ENCODE measurements around the gene HAP1.

HAP1 gene

DNA sequence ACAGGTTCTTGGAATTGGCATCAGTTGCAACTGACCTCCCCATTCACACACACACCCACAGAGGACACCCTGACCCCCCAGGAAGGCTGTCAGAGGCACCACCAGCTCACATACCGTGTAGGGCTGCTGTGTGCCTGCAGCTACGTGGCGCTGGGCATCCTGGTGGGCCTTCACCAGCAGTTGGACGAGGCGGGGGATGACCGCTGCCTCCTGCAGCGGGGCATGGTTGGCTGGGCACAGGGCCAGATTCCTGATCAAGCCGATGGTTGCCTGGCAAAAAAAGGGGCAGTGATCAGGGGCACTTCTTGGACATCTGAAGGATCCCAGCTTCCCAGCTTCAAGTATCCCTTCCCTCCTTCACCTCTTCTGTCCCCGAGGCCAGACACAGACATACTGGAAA is 24.2 kb upstream of the HAP1 start (continued):
- TF ChIP-seq ZNF785 (tag by site-specific recombination; IDR thresholded peaks at IDR 0.05) (no peak), YY1 (tag by site-specific recombination; IDR thresholded peaks at IDR 0.05) (no peak)

DNA sequence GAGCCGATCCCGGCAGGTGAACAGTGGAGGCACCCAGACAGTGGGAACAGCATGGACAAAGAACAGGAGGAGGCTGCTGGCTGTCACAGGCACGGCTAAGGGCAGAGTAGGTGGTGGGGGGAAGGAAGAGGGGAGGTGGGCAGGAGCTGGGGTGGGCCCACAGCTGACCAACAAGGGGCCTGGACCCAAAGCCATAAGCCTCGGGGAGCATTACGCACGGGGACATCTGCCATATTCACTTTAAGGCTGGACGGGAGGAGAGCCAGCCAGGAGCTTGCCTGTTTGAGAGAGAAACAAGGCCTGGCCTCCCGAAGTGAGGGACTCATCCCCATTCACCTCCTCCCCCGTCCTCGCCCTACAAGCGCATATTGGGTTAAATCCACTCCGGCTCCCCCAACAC is 19.6 kb upstream of the HAP1 start:
- no peak overlapping the region for H3K4me3 ChIP-seq (ENCODE audit: low read depth, low read length)
- no peak overlapping the region for H3K27ac ChIP-seq (ENCODE audit: extremely low read depth, low read depth, low read length)
- ChIA-PET CTCF (interaction anchor here (0.6 to 2.7 kb wide), 2 partner anchors 32 to 767 kb away, joined by 3 to 15 read pairs; partner anchors contain the start of gene JUP), POLR2A (interaction anchor here (1.6 to 1.7 kb wide), 2 partner anchors 19 to 33 kb away, joined by 3 to 13 read pairs; partner anchors contain the start of gene JUP)
- TF ChIP-seq ZNF624 (tag by site-specific recombination; IDR thresholded peaks at IDR 0.05) (no peak), ZSCAN16 (tag by site-specific recombination; IDR thresholded peaks at IDR 0.05) (no peak), KLF1 (tag by site-specific recombination; IDR thresholded peaks at IDR 0.05) (no peak), ZNF266 (tag by site-specific recombination; IDR thresholded peaks at IDR 0.05; ENCODE audit: low read depth) (no peak), KLF9 (tag by site-specific recombination; IDR thresholded peaks at IDR 0.05; ENCODE audit: low read depth) (no peak), IKZF3 (tag by site-specific recombination; IDR thresholded peaks at IDR 0.05) (no peak), ZNF16 (tag by site-specific recombination; IDR thresholded peaks at IDR 0.05; ENCODE audit: low read depth) (no peak), ZNF660 (tag by site-specific recombination; IDR thresholded peaks at IDR 0.05) (no peak), ZSCAN23 (tag by site-specific recombination; IDR thresholded peaks at IDR 0.05) (no peak), ZNF792 (tag by site-specific recombination; IDR thresholded peaks at IDR 0.05) (no peak), GFI1B (tag by site-specific recombination; IDR thresholded peaks at IDR 0.05) (no peak), HOXA7 (CRISPR knock-in tag; IDR thresholded peaks at IDR 0.05; ENCODE audit: borderline replicate concordance) (no peak), ZFP3 (tag by site-specific recombination; IDR thresholded peaks at IDR 0.05; ENCODE audit: low read depth) (no peak)
- TF ChIP-seq, protein P1, sequence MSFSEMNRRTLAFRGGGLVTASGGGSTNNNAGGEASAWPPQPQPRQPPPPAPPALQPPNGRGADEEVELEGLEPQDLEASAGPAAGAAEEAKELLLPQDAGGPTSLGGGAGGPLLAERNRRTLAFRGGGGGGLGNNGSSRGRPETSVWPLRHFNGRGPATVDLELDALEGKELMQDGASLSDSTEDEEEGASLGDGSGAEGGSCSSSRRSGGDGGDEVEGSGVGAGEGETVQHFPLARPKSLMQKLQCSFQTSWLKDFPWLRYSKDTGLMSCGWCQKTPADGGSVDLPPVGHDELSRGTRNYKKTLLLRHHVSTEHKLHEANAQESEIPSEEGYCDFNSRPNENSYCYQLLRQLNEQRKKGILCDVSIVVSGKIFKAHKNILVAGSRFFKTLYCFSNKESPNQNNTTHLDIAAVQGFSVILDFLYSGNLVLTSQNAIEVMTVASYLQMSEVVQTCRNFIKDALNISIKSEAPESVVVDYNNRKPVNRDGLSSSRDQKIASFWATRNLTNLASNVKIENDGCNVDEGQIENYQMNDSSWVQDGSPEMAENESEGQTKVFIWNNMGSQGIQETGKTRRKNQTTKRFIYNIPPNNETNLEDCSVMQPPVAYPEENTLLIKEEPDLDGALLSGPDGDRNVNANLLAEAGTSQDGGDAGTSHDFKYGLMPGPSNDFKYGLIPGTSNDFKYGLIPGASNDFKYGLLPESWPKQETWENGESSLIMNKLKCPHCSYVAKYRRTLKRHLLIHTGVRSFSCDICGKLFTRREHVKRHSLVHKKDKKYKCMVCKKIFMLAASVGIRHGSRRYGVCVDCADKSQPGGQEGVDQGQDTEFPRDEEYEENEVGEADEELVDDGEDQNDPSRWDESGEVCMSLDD (tag by site-specific recombination; IDR thresholded peaks at IDR 0.05) = no peak
- TF ChIP-seq, protein P2, sequence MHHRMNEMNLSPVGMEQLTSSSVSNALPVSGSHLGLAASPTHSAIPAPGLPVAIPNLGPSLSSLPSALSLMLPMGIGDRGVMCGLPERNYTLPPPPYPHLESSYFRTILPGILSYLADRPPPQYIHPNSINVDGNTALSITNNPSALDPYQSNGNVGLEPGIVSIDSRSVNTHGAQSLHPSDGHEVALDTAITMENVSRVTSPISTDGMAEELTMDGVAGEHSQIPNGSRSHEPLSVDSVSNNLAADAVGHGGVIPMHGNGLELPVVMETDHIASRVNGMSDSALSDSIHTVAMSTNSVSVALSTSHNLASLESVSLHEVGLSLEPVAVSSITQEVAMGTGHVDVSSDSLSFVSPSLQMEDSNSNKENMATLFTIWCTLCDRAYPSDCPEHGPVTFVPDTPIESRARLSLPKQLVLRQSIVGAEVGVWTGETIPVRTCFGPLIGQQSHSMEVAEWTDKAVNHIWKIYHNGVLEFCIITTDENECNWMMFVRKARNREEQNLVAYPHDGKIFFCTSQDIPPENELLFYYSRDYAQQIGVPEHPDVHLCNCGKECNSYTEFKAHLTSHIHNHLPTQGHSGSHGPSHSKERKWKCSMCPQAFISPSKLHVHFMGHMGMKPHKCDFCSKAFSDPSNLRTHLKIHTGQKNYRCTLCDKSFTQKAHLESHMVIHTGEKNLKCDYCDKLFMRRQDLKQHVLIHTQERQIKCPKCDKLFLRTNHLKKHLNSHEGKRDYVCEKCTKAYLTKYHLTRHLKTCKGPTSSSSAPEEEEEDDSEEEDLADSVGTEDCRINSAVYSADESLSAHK (tag by site-specific recombination; IDR thresholded peaks at IDR 0.05) = no peak
- TF ChIP-seq, protein P3, sequence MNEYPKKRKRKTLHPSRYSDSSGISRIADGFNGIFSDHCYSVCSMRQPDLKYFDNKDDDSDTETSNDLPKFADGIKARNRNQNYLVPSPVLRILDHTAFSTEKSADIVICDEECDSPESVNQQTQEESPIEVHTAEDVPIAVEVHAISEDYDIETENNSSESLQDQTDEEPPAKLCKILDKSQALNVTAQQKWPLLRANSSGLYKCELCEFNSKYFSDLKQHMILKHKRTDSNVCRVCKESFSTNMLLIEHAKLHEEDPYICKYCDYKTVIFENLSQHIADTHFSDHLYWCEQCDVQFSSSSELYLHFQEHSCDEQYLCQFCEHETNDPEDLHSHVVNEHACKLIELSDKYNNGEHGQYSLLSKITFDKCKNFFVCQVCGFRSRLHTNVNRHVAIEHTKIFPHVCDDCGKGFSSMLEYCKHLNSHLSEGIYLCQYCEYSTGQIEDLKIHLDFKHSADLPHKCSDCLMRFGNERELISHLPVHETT (tag by site-specific recombination; IDR thresholded peaks at IDR 0.05) = no peak
- TF ChIP-seq, protein P4, sequence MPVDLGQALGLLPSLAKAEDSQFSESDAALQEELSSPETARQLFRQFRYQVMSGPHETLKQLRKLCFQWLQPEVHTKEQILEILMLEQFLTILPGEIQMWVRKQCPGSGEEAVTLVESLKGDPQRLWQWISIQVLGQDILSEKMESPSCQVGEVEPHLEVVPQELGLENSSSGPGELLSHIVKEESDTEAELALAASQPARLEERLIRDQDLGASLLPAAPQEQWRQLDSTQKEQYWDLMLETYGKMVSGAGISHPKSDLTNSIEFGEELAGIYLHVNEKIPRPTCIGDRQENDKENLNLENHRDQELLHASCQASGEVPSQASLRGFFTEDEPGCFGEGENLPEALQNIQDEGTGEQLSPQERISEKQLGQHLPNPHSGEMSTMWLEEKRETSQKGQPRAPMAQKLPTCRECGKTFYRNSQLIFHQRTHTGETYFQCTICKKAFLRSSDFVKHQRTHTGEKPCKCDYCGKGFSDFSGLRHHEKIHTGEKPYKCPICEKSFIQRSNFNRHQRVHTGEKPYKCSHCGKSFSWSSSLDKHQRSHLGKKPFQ (tag by site-specific recombination; IDR thresholded peaks at IDR 0.05) = no peak
- no peaks in the 10 kb centered on the region for H3K9me3 ChIP-seq (ENCODE audit: control insufficient read depth, insufficient read depth, low read depth, low read length)
- peaks cover 7 to 53% of the 10 kb centered on the region in 2 experiments for H3K36me3 ChIP-seq (ENCODE audit: control insufficient read depth in 2 of 2, insufficient read depth in 1 of 2, low read length in 2 of 2)
- H3K4me1 ChIP-seq (ENCODE audit: control insufficient read depth, insufficient read depth, low read length) = no peaks in the 10 kb centered on the region

Data from HEK293 (cell line).